Neuron (in vitro differentiated cells): Measurements from ENCODE around the gene PCSK6.

Experiments
- H2AFZ ChIP-seq: one replicate; pipeline ENCODE4 v1.6.1; 2013; ENCODE audit warnings: low read depth, mild to moderate bottlenecking, inconsistent platforms, low read length, moderate library complexity
- H3K27me3 ChIP-seq: one replicate; pipeline ENCODE4 v1.6.1; 2013; ENCODE audit warnings: low read length; ENCODE audit not compliant: insufficient read depth
- H3K36me3 ChIP-seq: one replicate; pipeline ENCODE4 v1.6.1; 2013; ENCODE audit warnings: low read length; ENCODE audit not compliant: insufficient read depth
- H3K4me1 ChIP-seq: one replicate; pipeline ENCODE4 v1.6.1; 2013; ENCODE audit warnings: low read length; ENCODE audit not compliant: insufficient read depth
- H3K4me3 ChIP-seq: 2 replicates; pipeline ENCODE4 v1.5.1; 2013; ENCODE audit warnings: mild to moderate bottlenecking, low read length, moderate library complexity
- H3K9me3 ChIP-seq: one replicate; pipeline ENCODE4 v1.6.1; 2013; ENCODE audit warnings: low read length

Gene PCSK6

GRCh38 chr15:101398247-101398646 is 91.3 kb downstream of the PCSK6 start:
- no peak overlapping the region for H2AFZ ChIP-seq
- no peak overlapping the region for H3K4me3 ChIP-seq
- H3K4me1 ChIP-seq, result no peaks in the 10 kb centered on the region
- H3K9me3 ChIP-seq, result peaks cover 5% of the 10 kb centered on the region
- H3K27me3 ChIP-seq, result no peaks in the 10 kb centered on the region
- H3K36me3 ChIP-seq, result no peaks in the 10 kb centered on the region

DNA sequence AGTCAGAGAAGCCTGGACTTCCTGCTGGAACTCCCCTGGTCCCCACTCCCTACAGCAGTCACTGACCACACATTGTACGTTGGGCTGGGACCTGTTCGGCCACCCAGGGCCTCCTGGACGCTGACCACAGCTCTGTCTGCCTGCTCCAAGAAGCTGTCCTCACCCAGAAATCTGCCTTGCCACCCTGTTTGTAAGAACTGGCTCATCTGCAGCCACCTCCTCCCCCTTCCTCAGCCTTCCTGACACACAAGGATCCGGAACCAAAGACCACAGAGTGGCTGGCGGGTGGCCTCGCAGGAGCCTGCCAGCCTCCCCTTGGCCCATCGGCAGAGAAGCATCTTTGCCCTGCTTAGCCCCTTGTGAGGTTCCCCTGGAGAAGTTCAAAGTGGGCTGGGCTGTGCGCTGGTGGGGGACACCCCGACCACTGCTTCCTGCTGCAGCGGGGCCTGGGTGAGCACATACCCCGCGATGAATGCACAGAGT is 91.9 kb downstream of the PCSK6 start:
- Histone ChIP-seq H2AFZ (no peak overlapping the region), H3K27me3 (no peaks in the 10 kb centered on the region), H3K4me3 (no peak overlapping the region), H3K9me3 (peaks cover 5% of the 10 kb centered on the region), H3K36me3 (no peaks in the 10 kb centered on the region), H3K4me1 (no peaks in the 10 kb centered on the region)

GRCh38 chr15:101396484-101397261 is 92.8 kb downstream of the PCSK6 start:
- Histone ChIP-seq H3K4me1 (no peaks in the 10 kb centered on the region), H3K4me3 (no peak overlapping the region), H3K9me3 (peaks cover 5% of the 10 kb centered on the region), H2AFZ (no peak overlapping the region), H3K36me3 (no peaks in the 10 kb centered on the region), H3K27me3 (no peaks in the 10 kb centered on the region)

- H3K4me3 ChIP-seq, result no peak overlapping the region
- no peak overlapping the region for H2AFZ ChIP-seq
- H3K36me3 ChIP-seq, result no peaks in the 10 kb centered on the region
- H3K27me3 ChIP-seq, result no peaks in the 10 kb centered on the region
- H3K9me3 ChIP-seq, result no peaks in the 10 kb centered on the region
- no peaks in the 10 kb centered on the region for H3K4me1 ChIP-seq
Observed at GRCh38 chr15:101394654-101395053, 94.9 kb downstream of the PCSK6 start.

DNA sequence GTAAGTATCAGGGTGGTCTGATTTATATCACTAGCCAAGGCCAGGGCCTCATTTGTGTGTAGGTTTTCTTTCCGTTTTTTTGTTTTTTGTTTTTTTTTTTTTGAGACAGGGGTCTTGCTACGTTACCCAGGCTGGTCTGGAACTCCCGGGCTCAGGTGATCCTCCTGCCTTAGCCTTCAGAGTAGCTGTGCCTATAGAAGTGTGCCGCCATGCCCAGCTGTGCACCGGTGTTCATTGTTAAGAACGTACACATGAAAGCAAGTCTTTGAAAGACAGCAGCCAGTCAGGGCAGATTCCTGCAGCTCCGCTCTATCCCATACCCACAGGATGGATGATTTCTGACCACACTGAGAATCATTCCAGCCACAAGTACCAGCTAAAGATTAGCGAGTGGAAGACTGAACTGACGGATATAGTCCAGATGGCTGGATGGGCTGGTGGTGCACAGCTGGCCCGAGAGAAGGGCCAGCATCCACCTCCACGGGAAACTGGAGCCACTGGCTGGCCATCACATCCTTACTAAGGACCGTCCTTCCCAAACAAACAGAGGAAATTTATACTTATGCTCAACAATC is 95.4 kb downstream of the PCSK6 start:
- Histone ChIP-seq H3K4me1 (no peaks in the 10 kb centered on the region), H3K4me3 (no peak overlapping the region), H3K36me3 (no peaks in the 10 kb centered on the region), H2AFZ (no peak overlapping the region), H3K27me3 (no peaks in the 10 kb centered on the region), H3K9me3 (no peaks in the 10 kb centered on the region)

DNA sequence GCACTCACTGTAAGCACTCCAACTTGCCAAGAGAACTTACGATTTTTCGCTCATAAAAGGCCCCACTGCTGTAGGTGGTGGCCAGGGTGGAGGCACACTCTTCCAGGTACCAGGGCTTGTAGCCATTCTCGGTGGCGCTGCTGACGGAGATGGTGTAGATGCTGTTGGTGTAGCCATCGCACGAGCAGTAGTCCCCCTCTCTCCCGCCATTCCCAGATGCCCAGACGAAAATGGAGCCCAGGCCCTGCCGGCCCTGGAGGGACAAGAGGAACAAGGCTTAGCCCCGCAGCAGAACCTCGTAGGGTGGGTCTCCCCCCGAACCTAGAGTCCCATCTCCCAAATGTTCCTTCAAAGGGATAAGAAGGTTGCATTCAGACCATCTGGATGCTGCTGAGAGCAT is 96.3 kb downstream of the PCSK6 start:
- no peaks in the 10 kb centered on the region for H3K9me3 ChIP-seq
- no peak overlapping the region for H3K4me3 ChIP-seq
- H3K36me3 ChIP-seq, result no peaks in the 10 kb centered on the region
- H2AFZ ChIP-seq, result no peak overlapping the region
- no peaks in the 10 kb centered on the region for H3K27me3 ChIP-seq
- no peaks in the 10 kb centered on the region for H3K4me1 ChIP-seq

- no peaks in the 10 kb centered on the region for H3K27me3 ChIP-seq
- H3K36me3 ChIP-seq, result no peaks in the 10 kb centered on the region
- H2AFZ ChIP-seq, result no peak overlapping the region
- no peaks in the 10 kb centered on the region for H3K9me3 ChIP-seq
- H3K4me1 ChIP-seq, result no peaks in the 10 kb centered on the region
- H3K4me3 ChIP-seq, result no peak overlapping the region
Observed at GRCh38 chr15:101391981-101392640, 97.4 kb downstream of the PCSK6 start.

GRCh38 chr15:101391431-101391830 is 98.1 kb downstream of the PCSK6 start:
- Histone ChIP-seq H3K27me3 (no peaks in the 10 kb centered on the region), H3K4me1 (no peaks in the 10 kb centered on the region), H3K9me3 (no peaks in the 10 kb centered on the region)

GRCh38 chr15:101390462-101390861 is 99.0 kb downstream of the PCSK6 start:
- H3K9me3 ChIP-seq, result no peaks in the 10 kb centered on the region
- H3K36me3 ChIP-seq, result no peaks in the 10 kb centered on the region
- H3K4me1 ChIP-seq, result no peaks in the 10 kb centered on the region
- no peak overlapping the region for H2AFZ ChIP-seq
- H3K4me3 ChIP-seq, result no peak overlapping the region
- no peaks in the 10 kb centered on the region for H3K27me3 ChIP-seq

More at GRCh38 chr15:101391431-101391830, 98.1 kb downstream of the PCSK6 start:
- Histone ChIP-seq H2AFZ (no peak overlapping the region), H3K36me3 (no peaks in the 10 kb centered on the region), H3K4me3 (no peak overlapping the region)

DNA sequence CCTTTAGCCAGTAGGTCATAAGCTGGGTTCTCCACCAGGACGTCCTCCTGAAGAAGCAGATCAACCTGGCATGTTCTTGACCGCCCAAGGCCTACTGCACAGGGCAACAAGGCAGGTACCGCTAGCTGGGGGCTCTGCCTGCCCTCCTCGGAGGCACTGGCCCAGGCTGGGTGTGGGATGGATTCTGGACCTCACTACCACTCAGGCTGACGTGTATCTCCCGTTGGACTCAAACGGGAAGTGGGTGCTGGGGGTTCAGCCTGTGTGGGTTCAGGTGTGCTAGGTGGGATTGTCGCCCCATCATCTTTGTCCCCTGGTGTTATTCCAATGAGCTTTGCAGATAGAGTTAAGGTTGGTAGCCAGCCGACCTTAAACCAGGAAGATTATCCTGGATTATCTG is 99.4 kb downstream of the PCSK6 start:
- Histone ChIP-seq H2AFZ (no peak overlapping the region), H3K4me3 (no peak overlapping the region), H3K4me1 (no peaks in the 10 kb centered on the region), H3K36me3 (no peaks in the 10 kb centered on the region), H3K27me3 (no peaks in the 10 kb centered on the region), H3K9me3 (no peaks in the 10 kb centered on the region)

DNA sequence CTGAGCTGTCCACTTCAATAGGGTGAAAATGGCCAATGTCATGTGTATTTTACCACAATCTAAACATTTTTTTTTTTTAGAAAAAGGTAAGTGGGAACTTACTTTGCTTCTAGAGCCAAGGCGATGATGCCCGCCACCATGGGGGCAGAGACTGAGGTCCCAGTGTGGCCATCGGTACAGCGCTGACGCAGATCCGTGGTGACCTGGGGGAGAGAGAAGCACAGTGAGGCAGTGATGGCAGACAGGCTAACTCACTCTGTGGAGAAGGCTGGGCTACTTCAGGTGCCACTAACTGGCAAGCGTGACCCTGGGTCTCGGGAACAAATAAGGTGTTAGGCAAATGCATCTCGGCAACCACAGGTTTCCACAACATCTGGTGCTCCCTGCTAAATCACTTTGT is 100.1 kb downstream of the PCSK6 start:
- H2AFZ ChIP-seq, result no peak overlapping the region
- H3K4me3 ChIP-seq, result no peak overlapping the region
- no peaks in the 10 kb centered on the region for H3K4me1 ChIP-seq

DNA sequence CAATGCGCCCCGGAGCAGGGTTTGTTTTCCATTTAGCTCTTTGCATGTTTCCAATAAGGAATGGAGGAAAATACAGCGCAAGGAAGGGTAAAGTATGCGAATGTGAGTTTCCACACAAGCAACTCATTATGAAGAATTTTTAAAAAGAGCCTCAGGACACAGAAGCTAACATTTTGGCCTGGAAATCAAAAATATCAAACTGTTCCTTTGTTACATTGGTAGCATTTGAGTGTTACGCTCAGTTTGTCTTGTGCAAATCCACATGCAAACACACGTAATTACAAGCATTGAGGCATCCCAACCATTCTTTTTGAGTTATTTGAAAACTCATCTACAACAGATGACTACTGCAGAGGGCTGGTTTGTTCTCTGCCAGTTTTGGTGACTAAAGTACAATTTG is 101.5 kb downstream of the PCSK6 start:
- H3K36me3 ChIP-seq, result no peaks in the 10 kb centered on the region
- H2AFZ ChIP-seq, result no peak overlapping the region
- no peak overlapping the region for H3K4me3 ChIP-seq
- no peaks in the 10 kb centered on the region for H3K4me1 ChIP-seq
- no peaks in the 10 kb centered on the region for H3K27me3 ChIP-seq
- H3K9me3 ChIP-seq, result no peaks in the 10 kb centered on the region

More for the DNA sequence above, 100.1 kb downstream of the PCSK6 start:
- Histone ChIP-seq H3K9me3 (no peaks in the 10 kb centered on the region), H3K36me3 (no peaks in the 10 kb centered on the region), H3K27me3 (no peaks in the 10 kb centered on the region)

GRCh38 chr15:101387574-101387973 is 101.9 kb downstream of the PCSK6 start:
- Histone ChIP-seq H3K4me3 (no peak overlapping the region), H3K27me3 (no peaks in the 10 kb centered on the region), H3K36me3 (no peaks in the 10 kb centered on the region), H2AFZ (no peak overlapping the region), H3K9me3 (no peaks in the 10 kb centered on the region), H3K4me1 (no peaks in the 10 kb centered on the region)
